Uterus (tissue), 4 donors: ENCODE results near the gene CD9. TPM values are rescaled to one million over a fixed set of nuclear protein-coding genes. Genes with fewer than 3 reads are reported as not detected.

ENCODE experiments used
- DNase-seq, 2 donors: peaks; one replicate each; pipeline ENCODE4 v3.0.0-alpha.2; 2019 to 2020
- H3K27ac ChIP-seq, 2 donors: fragments of 200-600 bp; sonication (generic); 1 replicate in 1 of 2; 2 replicates in 1 of 2; pipeline ENCODE4 v1.5.1; 2016 to 2018
- H3K27me3 ChIP-seq, 2 donors: fragments of 200-600 bp; sonication (generic); one replicate each; pipeline ENCODE4 v1.5.1; 2018 to 2019; ENCODE audit warnings: control low read depth in 1 of 2
- H3K36me3 ChIP-seq, 2 donors: fragments of 200-600 bp; sonication (generic); one replicate each; pipeline ENCODE4 v1.5.1; 2019; ENCODE audit warnings: control low read depth in 1 of 2
- H3K4me1 ChIP-seq, 2 donors: fragments of 200-600 bp; sonication (generic); one replicate each; pipeline ENCODE4 v1.5.1; 2018 to 2019; ENCODE audit warnings: control low read depth in 1 of 2
- H3K4me3 ChIP-seq, 2 donors: fragments of 200-600 bp; sonication (generic); 1 replicate in 1 of 2; 2 replicates in 1 of 2; pipeline ENCODE4 v1.5.1; 2018 to 2019; ENCODE audit warnings: mild to moderate bottlenecking in 1 of 2
- H3K9me3 ChIP-seq, 2 donors: fragments of 200-600 bp; sonication (generic); one replicate each; pipeline ENCODE4 v1.5.1; 2019; ENCODE audit warnings: control low read depth in 1 of 2
- POLR2A ChIP-seq, 2 donors: fragments of 450-650 bp; IDR thresholded peaks; one replicate each; pipeline ENCODE4 v1.6.1; 2016; ENCODE audit warnings: antibody characterized with exemption in 2 of 2, mild to moderate bottlenecking in 1 of 2, moderate library complexity in 1 of 2
- intact Hi-C: fragments of 100-400 bp; cut with DNase I; formaldehyde crosslinking; loops from one replicate; pipeline ENCODE4 v1.15.1; 2023; ENCODE audit warnings: low total_unique reads
- total RNA-seq, 4 donors: library from RNA; depleted of rRNA in 3 of 4; stranded (reverse); fragments of >200 nt in 3 of 4; gene quantifications; one replicate each; pipeline versions ENCODE4 v1.1.0 to v1.2.4, GENCODE V29; 2014 to 2023
- TF ChIP-seq, protein P1 (sequence below), 4 experiments: fragments of 200-600 bp in 2 of 4; fragments of 450-650 bp in 2 of 4; sonication (generic) in 2 of 4; IDR thresholded peaks; one replicate each; pipeline ENCODE4 v1.5.1; 2016 to 2019; ENCODE audit warnings: antibody characterized with exemption in 4 of 4, mild to moderate bottlenecking in 2 of 4, moderate library complexity in 1 of 4
- donor health status: DM: yes; HTN: yes; CAD: no.

CD9 gene
- total RNA-seq, 4 donors from 2014 or later = 161 to 275 (median 207) TPM

- Histone ChIP-seq H3K27ac (peak overlapping the region; percentile 69 to 80), H3K9me3 (no peaks in the 10 kb centered on the region), H3K36me3 (no peaks in the 10 kb centered on the region), H3K4me1 (no peaks in the 10 kb centered on the region), H3K27me3 (no peaks in the 10 kb centered on the region), H3K4me3 (no peak overlapping the region)
- TF ChIP-seq, protein P1, sequence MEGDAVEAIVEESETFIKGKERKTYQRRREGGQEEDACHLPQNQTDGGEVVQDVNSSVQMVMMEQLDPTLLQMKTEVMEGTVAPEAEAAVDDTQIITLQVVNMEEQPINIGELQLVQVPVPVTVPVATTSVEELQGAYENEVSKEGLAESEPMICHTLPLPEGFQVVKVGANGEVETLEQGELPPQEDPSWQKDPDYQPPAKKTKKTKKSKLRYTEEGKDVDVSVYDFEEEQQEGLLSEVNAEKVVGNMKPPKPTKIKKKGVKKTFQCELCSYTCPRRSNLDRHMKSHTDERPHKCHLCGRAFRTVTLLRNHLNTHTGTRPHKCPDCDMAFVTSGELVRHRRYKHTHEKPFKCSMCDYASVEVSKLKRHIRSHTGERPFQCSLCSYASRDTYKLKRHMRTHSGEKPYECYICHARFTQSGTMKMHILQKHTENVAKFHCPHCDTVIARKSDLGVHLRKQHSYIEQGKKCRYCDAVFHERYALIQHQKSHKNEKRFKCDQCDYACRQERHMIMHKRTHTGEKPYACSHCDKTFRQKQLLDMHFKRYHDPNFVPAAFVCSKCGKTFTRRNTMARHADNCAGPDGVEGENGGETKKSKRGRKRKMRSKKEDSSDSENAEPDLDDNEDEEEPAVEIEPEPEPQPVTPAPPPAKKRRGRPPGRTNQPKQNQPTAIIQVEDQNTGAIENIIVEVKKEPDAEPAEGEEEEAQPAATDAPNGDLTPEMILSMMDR (IDR thresholded peaks at IDR 0.05) = no peak
- intact Hi-C loops = no loop called here
- peak; percentile 38 to 62 for DNase-seq
These were observed 32.6 kb upstream of the CD9 start for GRCh38 chr12:6167327-6168280.

GRCh38 chr12:6171409-6172015, 28.7 kb upstream of the CD9 start:
- H3K27ac ChIP-seq = peak overlapping the region; percentile 27 to 43
- no peaks in the 10 kb centered on the region for H3K4me1 ChIP-seq
- H3K36me3 ChIP-seq = no peaks in the 10 kb centered on the region
- H3K27me3 ChIP-seq = no peaks in the 10 kb centered on the region
- DNase-seq = peak; percentile 43 to 74
- H3K9me3 ChIP-seq = no peaks in the 10 kb centered on the region
- TF ChIP-seq POLR2A (IDR thresholded peaks at IDR 0.05) = no peak
- TF ChIP-seq, protein P1 (IDR thresholded peaks at IDR 0.05) = no peak
- no peak overlapping the region for H3K4me3 ChIP-seq
- intact Hi-C loops = no loop called here

GRCh38 chr12:6172086-6172485, 28.1 kb upstream of the CD9 start:
- intact Hi-C loops = no loop called here
- H3K27ac ChIP-seq = peak overlapping the region; percentile 27 to 43

DNA sequence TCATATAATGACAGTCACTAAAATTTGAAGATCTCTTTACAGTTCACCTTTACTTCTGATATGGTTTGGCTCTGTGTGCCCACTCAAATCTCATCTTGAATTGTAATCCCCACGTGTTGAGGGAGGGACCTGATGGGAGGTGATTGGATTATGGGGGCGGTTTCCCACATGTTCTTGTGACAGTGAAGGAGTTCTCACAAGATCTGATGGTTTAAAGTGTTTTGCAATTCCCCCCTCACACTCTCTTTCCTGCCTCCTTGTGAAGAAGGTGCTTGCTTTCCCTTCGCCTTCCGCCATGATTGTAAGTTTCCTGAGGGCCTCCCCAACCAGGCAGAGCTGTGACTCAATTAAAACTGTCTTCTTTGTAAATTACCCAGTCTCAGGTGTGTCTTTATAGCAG, 27.3 kb upstream of the CD9 start:
- Histone ChIP-seq H3K36me3 (no peaks in the 10 kb centered on the region), H3K4me3 (no peak overlapping the region), H3K27ac (peak overlapping the region; percentile 27 to 43), H3K27me3 (no peaks in the 10 kb centered on the region), H3K4me1 (no peaks in the 10 kb centered on the region), H3K9me3 (no peaks in the 10 kb centered on the region)
- intact Hi-C loops = no loop called here
- DNase-seq = no peak
- TF ChIP-seq POLR2A (IDR thresholded peaks at IDR 0.05) = no peak
- TF ChIP-seq, protein P1 (IDR thresholded peaks at IDR 0.05) = no peak

More at GRCh38 chr12:6172086-6172485, 28.1 kb upstream of the CD9 start:
- Histone ChIP-seq H3K4me3 (no peak overlapping the region), H3K4me1 (no peaks in the 10 kb centered on the region), H3K9me3 (no peaks in the 10 kb centered on the region), H3K36me3 (no peaks in the 10 kb centered on the region), H3K27me3 (no peaks in the 10 kb centered on the region)
- DNase-seq = no peak
- no peak for TF ChIP-seq POLR2A (IDR thresholded peaks at IDR 0.05)
- TF ChIP-seq, protein P1 (IDR thresholded peaks at IDR 0.05) = no peak
